ENCODE measurements around the gene SKIDA1.
A peak's percentile ranks its signal among the peaks of the same experiment; 100 is the strongest.

DNA sequence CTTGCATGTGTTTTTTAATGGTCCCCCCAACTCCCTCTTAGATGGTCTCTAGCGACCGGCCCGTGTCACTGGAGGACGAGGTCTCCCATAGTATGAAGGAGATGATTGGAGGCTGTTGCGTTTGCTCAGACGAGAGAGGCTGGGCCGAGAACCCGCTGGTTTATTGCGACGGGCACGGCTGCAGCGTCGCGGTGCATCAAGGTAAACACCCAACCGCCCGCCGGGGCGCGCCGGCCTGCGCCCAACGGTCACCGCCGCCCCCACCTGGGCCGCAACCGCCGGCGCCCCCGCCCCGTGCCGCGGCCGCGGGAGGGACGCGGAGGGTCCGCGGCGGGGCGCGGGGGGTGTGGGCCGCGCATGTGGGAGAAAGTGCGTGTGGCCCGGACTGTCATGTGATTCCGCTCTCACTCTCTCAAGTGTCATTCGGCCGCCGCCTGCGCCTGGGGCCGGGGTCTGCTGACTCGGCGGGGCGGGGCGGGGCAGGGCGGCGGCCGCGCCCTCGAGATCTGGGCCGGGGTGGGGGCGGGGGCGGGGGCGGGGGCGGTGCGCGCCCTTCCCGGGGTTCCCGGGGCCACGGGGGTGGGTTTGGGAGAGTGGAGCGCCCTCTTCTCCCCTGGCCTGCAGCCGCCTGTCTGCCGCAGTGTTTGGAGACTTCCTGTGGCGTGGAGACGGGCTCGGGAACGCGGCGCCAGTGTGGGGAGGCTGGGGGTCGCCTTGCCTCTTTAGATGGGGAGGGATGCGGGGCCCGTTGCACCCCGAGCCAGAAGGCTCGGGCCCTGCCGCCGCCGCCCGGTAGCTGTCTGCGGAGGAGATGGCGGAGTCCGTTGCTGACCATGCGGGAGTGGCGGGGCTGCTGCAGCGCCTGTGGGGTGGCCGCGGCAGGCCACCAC, 9.4 kb upstream of the SKIDA1 start:
- TF ChIP-seq ZNF512 (CRISPR knock-in tag; IDR thresholded peaks at IDR 0.05; ENCODE audit: borderline replicate concordance) (no peak), CTCF (IDR thresholded peaks at IDR 0.05) (no peak), ZNF232 (CRISPR knock-in tag; IDR thresholded peaks at IDR 0.05) (no peak), NR3C1 (CRISPR knock-in tag; conservative IDR thresholded peaks at IDR 0.05; ENCODE audit: low read depth) (no peak), MAX (CRISPR knock-in tag; IDR thresholded peaks at IDR 0.05) (no peak), RELA (CRISPR knock-in tag; IDR thresholded peaks at IDR 0.05; ENCODE audit: borderline replicate concordance) (no peak), NFYB (CRISPR knock-in tag; conservative IDR thresholded peaks at IDR 0.05; ENCODE audit: low read depth) (no peak), CREB1 (CRISPR knock-in tag; IDR thresholded peaks at IDR 0.05) (no peak)
- TF ChIP-seq, protein P1, sequence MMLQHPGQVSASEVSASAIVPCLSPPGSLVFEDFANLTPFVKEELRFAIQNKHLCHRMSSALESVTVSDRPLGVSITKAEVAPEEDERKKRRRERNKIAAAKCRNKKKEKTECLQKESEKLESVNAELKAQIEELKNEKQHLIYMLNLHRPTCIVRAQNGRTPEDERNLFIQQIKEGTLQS (CRISPR knock-in tag; conservative IDR thresholded peaks at IDR 0.05): no peak
- TF ChIP-seq, protein P2, sequence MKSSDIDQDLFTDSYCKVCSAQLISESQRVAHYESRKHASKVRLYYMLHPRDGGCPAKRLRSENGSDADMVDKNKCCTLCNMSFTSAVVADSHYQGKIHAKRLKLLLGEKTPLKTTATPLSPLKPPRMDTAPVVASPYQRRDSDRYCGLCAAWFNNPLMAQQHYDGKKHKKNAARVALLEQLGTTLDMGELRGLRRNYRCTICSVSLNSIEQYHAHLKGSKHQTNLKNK (CRISPR knock-in tag; IDR thresholded peaks at IDR 0.05): no peak
- TF ChIP-seq, protein P3, sequence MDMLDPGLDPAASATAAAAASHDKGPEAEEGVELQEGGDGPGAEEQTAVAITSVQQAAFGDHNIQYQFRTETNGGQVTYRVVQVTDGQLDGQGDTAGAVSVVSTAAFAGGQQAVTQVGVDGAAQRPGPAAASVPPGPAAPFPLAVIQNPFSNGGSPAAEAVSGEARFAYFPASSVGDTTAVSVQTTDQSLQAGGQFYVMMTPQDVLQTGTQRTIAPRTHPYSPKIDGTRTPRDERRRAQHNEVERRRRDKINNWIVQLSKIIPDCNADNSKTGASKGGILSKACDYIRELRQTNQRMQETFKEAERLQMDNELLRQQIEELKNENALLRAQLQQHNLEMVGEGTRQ (CRISPR knock-in tag; IDR thresholded peaks at IDR 0.05): peak; percentile 75
- TF ChIP-seq, protein P4, sequence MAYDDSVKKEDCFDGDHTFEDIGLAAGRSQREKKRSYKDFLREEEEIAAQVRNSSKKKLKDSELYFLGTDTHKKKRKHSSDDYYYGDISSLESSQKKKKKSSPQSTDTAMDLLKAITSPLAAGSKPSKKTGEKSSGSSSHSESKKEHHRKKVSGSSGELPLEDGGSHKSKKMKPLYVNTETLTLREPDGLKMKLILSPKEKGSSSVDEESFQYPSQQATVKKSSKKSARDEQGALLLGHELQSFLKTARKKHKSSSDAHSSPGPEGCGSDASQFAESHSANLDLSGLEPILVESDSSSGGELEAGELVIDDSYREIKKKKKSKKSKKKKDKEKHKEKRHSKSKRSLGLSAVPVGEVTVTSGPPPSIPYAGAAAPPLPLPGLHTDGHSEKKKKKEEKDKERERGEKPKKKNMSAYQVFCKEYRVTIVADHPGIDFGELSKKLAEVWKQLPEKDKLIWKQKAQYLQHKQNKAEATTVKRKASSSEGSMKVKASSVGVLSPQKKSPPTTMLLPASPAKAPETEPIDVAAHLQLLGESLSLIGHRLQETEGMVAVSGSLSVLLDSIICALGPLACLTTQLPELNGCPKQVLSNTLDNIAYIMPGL (CRISPR knock-in tag; IDR thresholded peaks at IDR 0.05): peak; percentile 36; the same call in 1 of the 2 replicates
